Stimulated activated CD8-positive, alpha-beta memory T cell treated with anti-CD3 and anti-CD28 coated beads, Interleukin-4, amount 100 ng/mL, for 4 hours (primary cell): Measurements from ENCODE around the gene SEPTIN3.

Source experiments
- DNase-seq, 2 donors: peaks; one replicate each; pipeline ENCODE4 v3.0.0-alpha.2; 2020; ENCODE audit warnings: low read depth in 2 of 2, low spot score in 1 of 2

SEPTIN3 gene

DNA sequence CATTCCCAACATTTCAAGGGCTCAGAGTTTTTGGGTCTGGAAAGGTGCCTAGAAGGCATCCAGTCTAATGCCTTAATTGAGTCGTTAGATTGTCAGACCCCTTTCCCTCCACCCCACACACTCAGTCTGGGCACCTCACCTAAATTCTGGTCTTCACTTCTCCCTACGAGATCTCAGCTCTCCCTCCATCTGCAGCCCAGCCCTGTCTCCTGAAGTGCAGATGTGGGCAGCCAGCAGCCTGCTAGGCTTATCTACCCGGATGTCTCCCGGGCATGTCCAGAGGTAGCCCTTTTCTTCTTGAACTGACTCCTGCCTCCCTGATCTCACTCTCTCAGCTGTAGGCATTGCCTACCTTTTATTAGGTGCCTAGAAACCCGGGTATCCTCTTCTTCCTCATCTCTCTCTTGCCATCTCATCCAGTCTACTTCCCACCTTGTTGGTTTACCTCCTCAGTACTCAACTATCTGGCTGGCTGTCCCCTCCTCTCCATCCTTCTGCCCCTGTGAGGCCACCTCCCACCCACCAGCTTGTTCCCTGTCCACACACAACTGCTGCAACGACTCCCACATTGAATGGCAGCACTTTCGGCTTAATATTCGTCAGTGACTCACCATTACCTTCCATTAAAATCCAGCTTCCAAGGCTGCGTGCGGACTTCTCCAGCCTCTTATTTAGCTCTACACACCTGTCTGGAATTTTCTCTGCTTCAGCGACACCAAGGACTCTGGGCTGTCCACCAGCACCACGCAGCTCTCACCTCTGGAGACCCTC, 6.2 kb downstream of the SEPTIN3 start:
- DNase-seq: no peak

DNA sequence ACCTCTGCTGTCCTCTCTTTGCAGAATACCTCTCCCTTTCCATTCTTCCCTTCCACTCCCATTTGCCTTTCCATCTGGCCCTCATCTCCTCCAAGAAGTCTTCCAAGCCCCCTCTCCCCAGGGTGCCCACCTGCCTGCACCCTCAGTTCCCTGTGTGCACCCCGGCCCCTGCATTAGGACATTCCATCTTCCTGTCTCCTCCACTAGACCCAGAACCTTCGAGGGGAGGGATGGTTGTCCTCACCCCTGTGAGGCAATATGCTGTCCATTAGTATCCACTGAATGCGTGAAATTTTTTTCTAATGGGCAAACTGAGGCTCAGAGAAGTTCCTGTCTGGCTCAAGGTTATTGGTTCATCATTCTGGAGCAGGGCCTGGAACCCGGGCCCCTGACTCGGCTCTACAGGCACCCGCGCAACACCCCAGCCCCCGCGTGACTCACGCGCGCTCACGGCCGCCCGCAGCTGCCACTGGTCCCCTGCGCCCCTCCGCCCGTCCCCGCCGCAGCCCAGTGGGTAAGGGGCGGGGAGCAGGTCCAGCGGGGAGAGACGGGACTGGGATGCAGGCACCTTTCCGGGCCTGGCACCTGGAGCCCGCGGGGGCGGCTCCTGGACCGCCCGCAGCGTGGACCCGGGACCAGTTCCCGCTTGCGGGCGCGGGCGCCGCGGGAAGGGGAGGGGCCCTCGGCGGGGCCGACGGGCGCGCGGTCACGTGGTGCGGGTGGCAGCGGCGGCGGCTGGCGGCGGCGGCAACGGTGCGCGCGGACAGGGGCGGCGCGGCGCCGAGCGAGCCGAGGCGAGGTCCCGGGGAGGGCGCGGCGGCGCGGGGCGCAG, 7.0 kb downstream of the SEPTIN3 start:
- DNase-seq: peak in 1 of 2 donors; percentile 8

DNA sequence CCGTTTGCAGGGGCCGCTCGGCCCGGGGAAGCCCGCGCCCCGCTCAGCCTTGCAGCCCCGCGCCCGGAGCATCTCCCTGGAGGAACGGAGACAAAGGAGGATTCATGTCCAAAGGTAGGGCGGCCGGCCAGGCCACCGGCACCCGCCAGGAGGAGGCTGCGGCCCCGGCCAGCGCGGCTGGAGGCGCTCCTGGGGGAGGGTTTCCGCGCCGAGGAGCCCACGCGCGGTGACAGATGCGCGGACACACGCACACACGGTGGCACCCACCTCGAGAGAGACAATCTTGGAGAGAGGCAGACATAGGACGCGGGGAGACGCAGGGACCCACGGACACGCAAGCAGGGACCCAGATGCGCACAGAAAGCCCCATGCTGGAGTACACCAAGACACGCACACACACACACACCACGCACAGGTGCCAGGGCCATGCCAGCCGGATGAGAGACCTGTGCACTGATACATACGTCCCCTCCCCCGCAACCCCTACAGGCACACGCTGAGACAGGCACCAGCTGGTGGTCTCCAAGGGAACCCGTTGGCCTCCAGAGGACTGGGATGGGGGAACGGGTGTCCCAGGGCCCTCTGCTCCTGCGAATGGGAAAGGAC, 7.8 kb downstream of the SEPTIN3 start:
- DNase-seq: no peak

DNA sequence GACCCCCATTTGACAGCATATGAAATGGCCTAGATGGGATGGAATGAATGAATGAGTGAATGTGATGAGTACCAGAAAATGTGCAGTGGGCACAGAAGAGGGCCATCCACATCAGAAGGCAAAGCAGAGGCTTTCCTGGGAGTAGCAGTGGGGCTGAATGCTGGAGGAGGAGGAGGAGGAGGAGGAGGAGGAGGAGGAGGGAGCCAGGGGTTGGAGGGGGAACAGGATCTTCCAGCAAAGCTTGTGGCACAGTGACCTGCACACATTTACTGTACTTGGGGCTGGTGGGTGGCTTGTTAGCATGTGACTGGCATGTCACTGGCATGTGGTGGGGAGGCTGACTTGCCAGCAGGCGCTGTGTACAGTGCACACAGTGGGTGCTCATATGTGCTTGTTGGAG, 9.5 kb downstream of the SEPTIN3 start:
- DNase-seq: no peak

DNA sequence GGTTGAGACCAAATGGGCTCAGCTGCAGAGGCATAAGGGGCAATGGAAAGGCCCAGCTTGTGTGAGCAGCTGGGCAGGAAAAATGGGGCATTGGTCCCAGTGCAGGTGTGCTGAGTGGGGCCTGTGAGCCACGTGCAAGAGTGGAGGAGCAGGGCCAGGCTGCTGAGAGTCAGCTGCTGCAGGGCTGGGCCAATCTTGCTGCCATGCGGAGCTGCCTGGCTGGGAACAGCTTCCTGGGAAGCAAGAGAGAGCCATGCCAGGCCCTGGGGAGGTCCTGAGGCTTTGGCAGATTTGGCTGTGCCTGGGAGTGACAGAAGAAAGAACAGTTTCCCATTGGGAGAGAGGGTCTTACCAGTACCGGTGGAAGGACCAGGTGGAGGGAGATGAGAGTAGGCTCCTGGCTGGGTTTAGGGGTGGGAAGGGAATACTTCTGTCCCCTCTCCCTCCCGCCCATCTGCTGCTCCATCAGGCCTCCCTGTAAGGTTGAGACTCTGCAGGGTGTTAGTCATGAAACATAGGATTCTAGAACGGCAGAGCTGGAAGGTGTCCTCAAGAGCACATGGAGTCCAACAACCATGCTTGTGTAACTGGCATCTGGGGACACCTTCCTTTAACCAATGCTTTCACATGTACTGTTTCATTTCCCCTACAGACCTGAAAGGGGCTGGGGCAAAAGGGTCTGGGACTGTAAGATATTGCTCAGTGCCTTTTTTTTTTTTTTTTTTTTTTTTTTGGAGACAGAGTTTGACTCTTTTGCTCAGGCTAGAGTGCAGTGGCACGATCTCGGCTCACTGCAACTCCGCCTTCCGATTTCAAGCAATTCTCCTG, 10.4 kb downstream of the SEPTIN3 start:
- DNase-seq: no peak

DNA sequence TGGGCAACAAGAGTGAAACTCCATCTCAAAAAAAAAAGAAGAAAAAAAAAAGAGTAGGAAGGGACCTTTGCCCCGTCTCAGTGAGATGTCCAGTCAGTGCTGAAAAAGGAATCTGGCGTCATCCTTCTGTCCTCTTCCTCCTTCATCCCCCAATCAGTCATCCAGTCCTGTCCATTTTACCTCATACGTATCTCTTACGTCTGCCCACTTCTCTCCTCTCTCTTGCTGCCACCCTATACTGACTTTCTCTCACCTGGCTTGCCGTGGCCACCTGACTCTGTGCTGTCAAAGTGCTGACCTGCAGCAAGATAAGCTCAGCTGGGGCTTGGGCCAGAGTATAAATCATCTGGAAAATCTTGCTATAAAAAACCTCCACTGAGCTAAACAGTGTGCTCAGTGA, 13.6 kb downstream of the SEPTIN3 start:
- no peak for DNase-seq

DNA sequence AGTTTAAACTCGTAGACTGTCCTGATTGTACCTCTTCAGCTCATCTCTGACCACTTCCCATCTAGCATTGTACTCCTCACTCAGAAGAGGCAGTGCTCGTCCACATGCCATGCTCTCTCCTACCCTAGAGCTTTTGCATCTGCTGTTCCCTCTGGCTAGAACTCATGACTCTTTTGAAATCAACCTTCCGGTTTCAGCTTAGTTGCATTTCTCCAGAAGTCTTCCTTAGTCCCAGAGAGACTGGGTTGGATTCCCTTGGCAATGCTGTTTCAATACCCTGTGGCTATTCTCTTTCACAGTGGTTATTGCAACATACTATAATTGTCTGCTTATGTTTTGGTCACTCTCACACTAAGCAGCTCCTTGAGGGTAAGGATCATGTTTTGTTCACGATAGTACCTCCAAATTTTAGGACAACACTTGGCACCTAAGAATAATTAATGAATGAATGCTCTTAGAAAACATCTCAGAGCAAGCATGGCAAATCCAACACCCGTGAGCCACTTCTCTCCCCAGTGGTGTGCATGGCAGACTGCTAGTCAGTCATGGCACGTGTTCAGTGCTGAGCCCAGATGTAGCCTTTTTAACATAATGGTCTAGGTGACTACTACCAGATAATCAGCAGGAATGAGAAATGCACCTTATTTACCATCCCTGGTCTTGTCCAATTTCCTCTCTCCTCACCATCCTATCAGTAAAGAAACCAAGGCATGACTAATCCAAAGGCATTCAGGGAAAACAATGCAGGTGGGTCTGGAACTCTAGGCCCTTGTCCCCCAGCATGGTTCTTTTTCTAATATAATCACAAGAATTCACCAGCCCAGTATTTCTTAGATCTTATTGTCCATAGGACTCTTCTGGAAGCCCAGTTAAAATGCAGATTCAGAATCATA, 14.5 kb downstream of the SEPTIN3 start:
- DNase-seq: no peak

DNA sequence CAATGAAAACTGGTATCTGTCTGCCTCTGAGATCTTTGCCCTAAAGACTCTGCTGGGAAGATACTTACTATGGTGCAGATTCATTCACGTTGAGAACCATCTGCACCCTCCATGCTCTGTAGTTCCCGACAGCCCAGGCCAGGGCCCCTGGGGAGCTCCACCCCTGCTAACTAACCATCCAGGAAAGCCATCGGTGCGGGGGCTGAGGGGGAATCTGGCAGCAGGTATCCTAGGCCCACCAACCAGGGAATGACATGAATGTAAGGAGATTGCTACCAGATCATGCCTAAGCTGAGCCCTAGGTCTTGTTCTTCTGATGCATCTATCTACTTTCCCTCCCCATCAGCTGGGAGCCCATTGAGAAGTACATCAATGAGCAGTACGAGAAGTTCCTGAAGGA, 18.0 kb downstream of the SEPTIN3 start:
- DNase-seq: no peak

DNA sequence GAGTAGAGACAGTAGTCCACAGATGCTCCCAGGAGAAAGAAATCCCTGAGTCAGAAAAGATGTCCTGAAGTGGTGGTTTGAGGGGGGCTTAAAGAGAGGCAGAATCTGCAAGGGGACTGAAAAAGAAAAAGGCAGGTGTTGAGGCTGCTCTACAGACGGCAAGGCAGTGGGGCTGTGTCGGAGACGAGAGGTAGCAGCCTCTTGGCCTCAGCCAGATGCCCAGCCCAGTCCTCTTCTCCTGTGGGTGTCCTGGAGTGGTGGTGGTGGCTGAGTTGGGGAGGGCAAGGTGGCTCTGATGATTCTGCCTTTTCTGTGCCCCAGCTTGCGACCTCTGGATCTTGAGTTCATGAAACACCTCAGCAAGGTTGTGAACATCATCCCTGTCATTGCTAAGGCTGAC, 20.0 kb downstream of the SEPTIN3 start:
- no peak for DNase-seq

DNA sequence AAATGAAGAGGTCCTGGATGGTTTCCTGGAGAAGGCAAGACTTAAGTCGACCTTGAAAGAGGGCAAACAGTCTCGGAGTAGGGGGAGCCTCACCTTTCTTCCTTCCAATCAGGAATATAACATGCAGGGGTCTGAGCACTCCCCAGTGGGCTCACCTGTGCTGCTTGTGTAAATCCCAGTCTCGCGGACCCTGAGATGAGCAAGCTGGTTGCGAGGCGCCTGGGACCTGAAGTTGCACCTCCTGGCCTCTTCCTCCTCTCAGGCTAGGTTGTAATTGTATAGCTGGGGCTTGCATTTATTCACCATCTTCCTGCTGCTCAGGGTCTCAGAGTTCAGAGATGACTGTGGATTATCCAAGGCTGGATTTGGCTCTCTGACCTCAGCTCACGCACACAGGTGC, 21.9 kb downstream of the SEPTIN3 start:
- no peak for DNase-seq

DNA sequence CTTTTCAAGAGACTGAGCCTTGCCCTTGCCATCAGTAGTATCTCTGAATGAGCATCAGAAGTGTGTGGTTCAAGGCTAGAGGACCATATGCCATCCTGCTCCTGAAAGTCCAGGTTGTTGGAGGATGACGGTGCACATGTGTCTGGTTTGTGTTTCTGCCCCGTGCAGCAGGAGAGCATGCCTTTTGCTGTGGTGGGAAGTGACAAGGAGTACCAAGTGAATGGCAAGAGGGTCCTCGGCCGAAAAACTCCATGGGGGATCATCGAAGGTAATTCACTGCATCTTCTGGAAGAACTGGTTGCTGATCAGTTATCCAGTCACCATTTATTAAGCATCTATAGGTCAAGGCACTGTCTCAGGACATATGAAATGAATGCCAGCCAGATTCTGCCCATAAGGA, 23.3 kb downstream of the SEPTIN3 start:
- no peak for DNase-seq

DNA sequence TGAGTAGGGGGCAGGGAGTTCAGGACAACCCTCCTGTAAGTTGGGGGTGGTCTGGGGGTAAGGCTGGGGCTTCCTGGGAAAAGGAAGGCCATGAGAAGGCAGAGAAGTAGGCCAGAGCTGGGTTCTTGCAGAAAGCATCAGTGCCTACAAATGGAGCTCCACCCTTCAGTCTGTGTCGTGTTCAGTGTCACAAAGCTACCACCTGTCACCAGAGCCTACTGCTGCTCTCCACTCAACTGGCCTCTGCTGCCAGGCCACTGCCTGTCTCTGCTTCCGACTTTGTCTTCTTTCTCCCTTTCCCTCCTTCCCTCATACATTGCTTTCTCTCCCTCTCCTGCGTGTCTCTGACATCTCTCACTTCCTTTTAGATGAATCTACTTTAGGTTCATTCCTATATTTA, 26.0 kb downstream of the SEPTIN3 start:
- DNase-seq: no peak

DNA sequence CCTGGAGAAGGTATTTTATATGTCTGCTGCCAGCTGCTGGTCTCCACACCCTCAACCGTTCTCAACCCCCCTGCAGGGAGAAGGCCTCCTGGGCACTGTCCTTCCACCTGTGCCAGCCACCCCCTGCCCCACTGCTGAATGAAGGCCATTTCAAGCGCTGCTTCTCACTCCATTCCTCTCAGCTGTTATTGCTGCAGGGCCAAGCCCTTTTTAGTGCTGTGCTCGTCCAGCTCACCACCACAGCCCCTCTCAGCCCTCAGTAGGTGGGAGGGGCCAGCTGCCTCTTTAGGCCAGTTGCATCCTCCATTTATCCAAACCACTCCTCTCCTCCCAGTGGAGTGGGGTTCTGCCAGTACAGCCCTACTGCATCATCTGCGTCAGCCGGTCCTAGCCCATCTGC, 27.6 kb downstream of the SEPTIN3 start:
- no peak for DNase-seq

DNA sequence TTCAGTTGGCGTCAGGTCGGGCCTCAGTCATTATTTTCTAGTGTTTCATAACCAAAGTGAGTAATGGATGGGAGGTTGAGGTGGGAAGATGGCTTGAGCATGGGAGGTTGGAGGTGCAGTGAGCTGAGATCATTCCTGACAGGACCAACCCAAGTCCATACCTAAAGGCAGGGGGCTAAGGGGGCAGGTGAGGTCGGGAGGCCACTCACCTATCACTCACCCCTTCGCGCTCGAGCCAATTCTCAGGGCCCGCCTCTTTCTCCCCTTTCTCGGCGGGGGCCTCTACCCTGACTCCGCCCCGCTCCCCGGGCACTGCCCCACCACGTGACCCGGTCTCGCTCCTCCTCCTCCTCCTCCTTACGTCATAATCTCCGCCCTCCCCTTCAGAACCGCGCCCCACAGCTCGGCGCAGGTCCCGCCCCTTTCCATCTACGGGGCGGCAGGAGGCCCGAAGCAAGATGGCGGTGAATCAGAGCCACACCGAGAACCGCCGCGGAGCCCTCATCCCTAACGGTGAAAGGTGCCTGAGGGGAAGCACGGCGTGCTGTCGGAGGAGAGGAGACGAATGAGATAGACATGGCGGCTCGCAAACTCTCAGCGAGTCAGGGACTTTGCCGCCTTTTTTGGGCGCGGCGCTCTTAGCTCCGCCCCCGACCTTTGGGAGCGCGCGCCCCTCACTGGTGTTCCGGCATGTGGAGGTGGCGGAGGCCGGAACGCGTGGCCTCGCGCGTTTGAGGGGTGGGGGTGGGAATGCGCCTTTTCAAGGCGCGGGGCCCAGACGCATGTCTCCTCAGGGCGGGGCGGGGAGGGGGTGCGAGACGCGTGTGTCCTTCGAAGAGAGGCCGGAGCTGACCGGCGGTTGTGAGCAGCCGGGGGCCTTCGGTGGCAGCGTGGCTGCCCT, 29.4 kb downstream of the SEPTIN3 start, which contains the start of gene WBP2NL:
Gene WBP2NL (plus strand): TSS at position 428 of the 901 bp plus-strand sequence. CDS start 31 bp downstream, at position 459.
- DNase-seq: peak; percentile 79 to 80

DNA sequence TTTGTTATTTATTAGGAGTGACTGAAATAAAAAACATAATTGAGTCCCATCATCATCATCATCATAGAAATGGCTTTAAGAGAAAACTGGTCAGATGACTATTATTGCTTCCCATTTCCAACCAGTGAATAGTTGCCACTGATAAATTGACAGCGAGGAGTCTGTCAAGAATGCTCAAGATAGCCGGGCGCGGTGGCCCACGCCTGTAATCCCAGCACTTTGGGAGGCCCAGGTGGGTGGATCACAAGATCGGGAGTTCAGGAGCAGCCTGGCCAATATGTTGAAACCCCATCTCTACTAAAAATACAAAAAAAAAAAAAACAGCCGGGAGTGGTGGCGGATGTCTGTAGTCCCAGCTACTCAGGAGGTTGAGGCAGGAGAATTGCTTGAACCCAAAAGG, 31.2 kb downstream of the SEPTIN3 start:
- DNase-seq: no peak

DNA sequence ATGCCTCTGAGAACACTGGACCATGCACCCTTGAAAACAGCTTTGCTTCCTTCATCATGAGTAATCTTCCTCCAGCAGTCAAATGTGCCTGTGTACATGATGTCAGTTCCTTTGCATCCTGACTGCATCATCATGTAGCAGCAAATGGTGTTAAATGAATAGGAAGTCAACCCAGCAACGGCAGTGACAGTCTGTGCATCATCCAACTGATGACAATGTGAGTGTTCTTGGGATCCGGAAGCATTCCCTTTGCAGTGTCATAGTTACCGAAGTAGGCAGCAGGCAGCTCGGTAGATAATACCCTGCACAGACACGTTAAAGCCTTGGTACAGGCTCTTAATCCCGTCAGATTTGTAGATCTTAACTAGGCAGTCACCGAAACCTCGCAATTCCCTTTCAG, 31.9 kb downstream of the SEPTIN3 start:
- DNase-seq: no peak

DNA sequence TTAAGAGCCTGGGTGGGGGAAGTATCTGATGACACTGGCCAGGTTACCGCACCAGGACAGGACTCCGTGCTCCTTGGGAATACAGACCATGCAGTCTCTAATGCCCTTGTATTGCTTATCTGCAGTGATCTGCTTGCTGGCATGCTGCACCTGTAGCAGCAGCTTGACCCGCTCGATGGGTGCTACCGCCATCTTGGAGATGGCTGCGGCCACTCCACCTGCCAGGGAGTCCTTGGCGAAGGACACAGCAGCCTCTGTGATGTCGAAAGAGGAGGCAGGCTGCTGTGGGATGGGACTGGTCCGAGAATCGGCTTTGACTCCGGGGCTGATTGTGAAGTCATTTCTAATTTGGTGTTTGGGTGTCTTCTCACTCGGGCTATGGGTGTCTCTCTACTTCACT, 32.5 kb downstream of the SEPTIN3 start:
- DNase-seq: no peak

DNA sequence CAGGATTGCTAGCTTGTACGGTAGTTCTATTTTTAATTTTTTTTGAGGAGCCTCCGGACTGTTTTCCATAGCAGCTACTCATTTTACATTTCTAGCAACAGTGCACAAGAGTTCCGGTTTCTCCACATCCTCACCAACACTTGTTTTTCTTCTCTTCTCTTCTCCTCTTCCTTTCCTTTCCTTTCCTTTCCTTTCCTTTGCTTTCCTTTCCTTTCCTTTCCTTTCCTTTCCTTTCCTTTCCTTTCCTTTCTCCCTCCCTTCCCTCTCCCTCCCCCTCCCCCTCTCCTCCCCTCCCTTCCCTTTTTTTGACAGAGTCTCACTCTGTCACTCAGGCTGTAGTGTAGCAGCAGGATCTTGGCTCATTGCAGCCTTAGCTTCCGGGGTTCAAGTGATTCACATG, 38.7 kb downstream of the SEPTIN3 start:
- DNase-seq: no peak

DNA sequence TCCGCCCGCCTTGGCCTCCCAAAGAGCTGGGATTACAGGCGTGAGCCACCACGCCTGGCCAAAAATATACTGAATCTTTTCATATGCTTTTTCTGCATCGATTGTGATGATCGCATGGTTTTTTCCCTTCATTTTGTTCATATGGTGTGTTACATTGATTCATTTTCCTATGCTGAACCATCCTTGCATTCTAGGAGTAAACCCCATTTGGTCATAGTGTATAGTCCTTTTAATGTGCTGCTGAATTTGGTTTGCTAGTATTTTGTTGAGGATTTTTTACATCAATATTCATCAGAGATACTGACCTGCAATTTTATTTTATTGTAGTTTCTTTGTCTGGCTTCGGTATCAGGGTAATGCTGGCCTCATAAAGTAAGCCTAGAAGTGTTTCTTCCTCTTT, 41.5 kb downstream of the SEPTIN3 start:
- no peak for DNase-seq
